H1 (cell line): ENCODE measurements around the gene ARGLU1. TPM values are rescaled to one million over a fixed set of nuclear protein-coding genes. Genes with fewer than 3 reads are reported as not detected.

Experiments
- CTCF ChIA-PET: fragments of 300-600 bp; sonication (Branson Sonifier 250); formaldehyde crosslinking; loops from one replicate; lab custom pipeline; 2021; ENCODE audit not compliant: partially characterized antibody; lab: Charles Lee
- POLR2A ChIA-PET: fragments of 300-600 bp; sonication (Branson Sonifier 250); formaldehyde crosslinking; loops from one replicate; lab custom pipeline; 2021; ENCODE audit warnings: inconsistent platforms; ENCODE audit not compliant: partially characterized antibody; lab: Charles Lee
- DNase-seq, 2 experiments: peaks; one replicate each; pipeline versions ENCODE4 v3.0.0 to v3.0.0-alpha.2; 2010 to 2022; ENCODE audit warnings: low spot score in 2 of 2, low read depth in 1 of 2, mixed read lengths in 1 of 2
- FAIRE-seq: peaks from 2 replicates; lab custom pipeline; 2011; peaks lifted over from hg19 to GRCh38; lab: Jason Lieb, UNC
- H2AFZ ChIP-seq: 2 replicates; pipeline ENCODE4 v1.8.1; 2012; ENCODE audit warnings: low read length, inconsistent platforms
- H2AK5ac ChIP-seq: 2 replicates; pipeline ENCODE4 v1.6.1; 2013; ENCODE audit warnings: low read depth, low read length
- H2BK120ac ChIP-seq: replicated peaks from 2 replicates; pipeline ENCODE3; 2013; ENCODE audit warnings: low read depth, low read length, inconsistent platforms
- H2BK12ac ChIP-seq: 2 replicates; pipeline ENCODE4 v1.6.1; 2013; ENCODE audit warnings: low read depth, low read length
- H2BK15ac ChIP-seq: 2 replicates; pipeline ENCODE4 v1.6.1; 2013; ENCODE audit warnings: low read length
- H2BK20ac ChIP-seq: 2 replicates; pipeline ENCODE4 v1.6.1; 2013; ENCODE audit warnings: low read length
- H2BK5ac ChIP-seq: 2 replicates; pipeline ENCODE4 v1.6.1; 2013; ENCODE audit warnings: low read depth, low read length
- H3K14ac ChIP-seq: 2 replicates; pipeline ENCODE4 v1.6.1; 2013; ENCODE audit warnings: inconsistent platforms; ENCODE audit not compliant: insufficient read length
- H3K18ac ChIP-seq: 2 replicates; pipeline ENCODE4 v1.6.1; 2013; ENCODE audit warnings: low read length; ENCODE audit errors: extremely low read depth
- H3K23ac ChIP-seq: 2 replicates; pipeline ENCODE4 v1.6.1; 2013; ENCODE audit warnings: inconsistent platforms; ENCODE audit not compliant: insufficient read length
- H3K23me2 ChIP-seq: 2 replicates; pipeline ENCODE4 v1.6.1; 2013; ENCODE audit warnings: low read depth, low read length
- H3K27ac ChIP-seq: 2 replicates; pipeline ENCODE4 v1.6.1; 2011; ENCODE audit warnings: low read depth, low read length, inconsistent platforms
- H3K27me3 ChIP-seq, 4 experiments: replicated peaks in 1 of 4; 1 replicate in 1 of 4; 2 replicates in 3 of 4; pipeline versions ENCODE4 v1.6.1 to v1.8.1; 2011 to 2013; ENCODE audit warnings: low read length in 3 of 4, mild to moderate bottlenecking in 3 of 4, inconsistent platforms in 2 of 4, mixed read lengths in 2 of 4, moderate library complexity in 1 of 4; ENCODE audit not compliant: control insufficient read depth in 3 of 4, insufficient read depth in 3 of 4; ENCODE audit errors: extremely low read depth in 1 of 4
- H3K36me3 ChIP-seq, 4 experiments: 2 replicates each; pipeline versions ENCODE4 v1.6.1 to v1.8.1; 2011 to 2013; ENCODE audit warnings: mild to moderate bottlenecking in 4 of 4, low read length in 3 of 4, moderate library complexity in 2 of 4, control low read depth in 1 of 4, inconsistent platforms in 1 of 4; ENCODE audit not compliant: insufficient read depth in 4 of 4, control insufficient read depth in 2 of 4
- H3K4ac ChIP-seq: replicated peaks from 2 replicates; pipeline ENCODE3; 2013; ENCODE audit warnings: low read length, low read depth, mixed read lengths, inconsistent platforms; ENCODE audit not compliant: insufficient read length
- H3K4me1 ChIP-seq, 4 experiments: replicated peaks in 1 of 4; 1 replicate in 1 of 4; 2 replicates in 3 of 4; pipeline versions ENCODE4 v1.6.1 to v1.8.1; 2011 to 2013; ENCODE audit warnings: low read length in 3 of 4, inconsistent platforms in 2 of 4, mixed read lengths in 1 of 4; ENCODE audit not compliant: insufficient read depth in 4 of 4, control insufficient read depth in 3 of 4
- H3K4me2 ChIP-seq, 2 experiments: 2 replicates each; pipeline versions ENCODE4 v1.6.1 to v1.8.1; 2011 to 2013; ENCODE audit warnings: low read depth in 2 of 2, low read length in 2 of 2, control low read depth in 1 of 2, inconsistent platforms in 1 of 2, mild to moderate bottlenecking in 1 of 2; ENCODE audit not compliant: insufficient read depth in 1 of 2
- H3K4me3 ChIP-seq, 4 experiments: fragments of 200-600, 300-600 bp in 1 of 4; sonication (generic), shearing (Covaris generic), sonication (Bioruptor Twin) in 1 of 4; 2 replicates each; pipeline versions ENCODE4 v1.5.1 to v1.8.1; 2011 to 2016; ENCODE audit warnings: low read length in 4 of 4, low read depth in 3 of 4, control low read depth in 2 of 4, inconsistent platforms in 2 of 4, mild to moderate bottlenecking in 2 of 4, mixed read lengths in 1 of 4, moderate library complexity in 1 of 4; ENCODE audit not compliant: insufficient read depth in 2 of 4; ENCODE audit errors: extremely low read depth in 1 of 4
- H3K56ac ChIP-seq: replicated peaks from 2 replicates; pipeline ENCODE3; 2013; ENCODE audit warnings: low read depth, mild to moderate bottlenecking, mixed read lengths, low read length, inconsistent platforms; ENCODE audit not compliant: insufficient read length
- H3K79me1 ChIP-seq: 2 replicates; pipeline ENCODE4 v1.6.1; 2013; ENCODE audit warnings: low read depth, low read length, control low read depth
- H3K79me2 ChIP-seq, 2 experiments: 2 replicates each; pipeline versions ENCODE4 v1.6.1 to v1.8.1; 2012 to 2013; ENCODE audit warnings: low read length in 2 of 2, mild to moderate bottlenecking in 2 of 2, inconsistent platforms in 1 of 2; ENCODE audit not compliant: insufficient read depth in 2 of 2, control insufficient read depth in 1 of 2
- H3K9ac ChIP-seq, 4 experiments: replicated peaks in 1 of 4; 1 replicate in 1 of 4; 2 replicates in 3 of 4; pipeline versions ENCODE4 v1.6.1 to v1.8.1; 2011 to 2013; ENCODE audit warnings: low read depth in 3 of 4, low read length in 3 of 4, control low read depth in 2 of 4, mild to moderate bottlenecking in 2 of 4, moderate library complexity in 2 of 4, inconsistent platforms in 1 of 4; ENCODE audit errors: extremely low read depth in 1 of 4
- H3K9me3 ChIP-seq, 2 experiments: 2 replicates each; pipeline versions ENCODE4 v1.6.1 to v1.8.1; 2012 to 2013; ENCODE audit warnings: mild to moderate bottlenecking in 2 of 2, moderate library complexity in 2 of 2, control low read depth in 1 of 2, inconsistent platforms in 1 of 2, low read depth in 1 of 2, low read length in 1 of 2, mixed read lengths in 1 of 2; ENCODE audit not compliant: insufficient read depth in 2 of 2
- H4K20me1 ChIP-seq, 2 experiments: replicated peaks in 1 of 2; 2 replicates each; pipeline versions ENCODE3 to v1.8.1; 2011 to 2013; ENCODE audit warnings: inconsistent platforms in 2 of 2, low read length in 2 of 2, mild to moderate bottlenecking in 1 of 2; ENCODE audit not compliant: insufficient read depth in 2 of 2, control insufficient read depth in 1 of 2
- H4K5ac ChIP-seq: 2 replicates; pipeline ENCODE4 v1.6.1; 2013; ENCODE audit warnings: low read length, low read depth, mixed read lengths, inconsistent platforms; ENCODE audit not compliant: insufficient read length
- H4K8ac ChIP-seq: 2 replicates; pipeline ENCODE4 v1.8.0; 2013; ENCODE audit warnings: mild to moderate bottlenecking, moderate library complexity, low read length, inconsistent platforms; ENCODE audit not compliant: insufficient read depth; ENCODE audit errors: extremely low read depth
- H4K91ac ChIP-seq: replicated peaks from 2 replicates; pipeline ENCODE3; 2013; ENCODE audit warnings: low read length, mixed read lengths, inconsistent platforms; ENCODE audit not compliant: insufficient read length
- RAD21 ChIP-seq, 2 experiments: IDR thresholded peaks in 1 of 2; conservative IDR thresholded peaks in 1 of 2; 2 replicates each; pipeline ENCODE4 v1.6.1; 2011; ENCODE audit warnings: low read depth in 2 of 2, low read length in 2 of 2, improper control_type of control experiment in 1 of 2, inconsistent platforms in 1 of 2, mild to moderate bottlenecking in 1 of 2, moderate library complexity in 1 of 2
- YY1 ChIP-seq: IDR thresholded peaks from 2 replicates; pipeline ENCODE4 v1.6.1; 2011; ENCODE audit warnings: low read depth, mild to moderate bottlenecking, low read length
- WGBS, 2 experiments: shearing (Covaris generic) in 1 of 2; methylation state at CpG; one replicate each; pipeline versions ENCODE4 v1.1.6 to v1.1.7; 2013 to 2015; ENCODE audit warnings: low lambda C conversion rate in 2 of 2, mixed read lengths in 2 of 2, inconsistent platforms in 1 of 2, low coverage in 1 of 2, missing lambda C conversion rate in 1 of 2; ENCODE audit not compliant: insufficient replicate concordance in 2 of 2, insufficient coverage in 1 of 2, insufficient read length in 1 of 2; ENCODE audit errors: extremely low coverage in 1 of 2, missing lambda C conversion rate in 1 of 2; 5-methylcytosine and 5-hydroxymethylcytosine counted together
- polyA plus RNA-seq, 7 experiments: library from polyadenylated mRNA; depleted of rRNA in 3 of 7; stranded (reverse) in 5 of 7; unstranded in 2 of 7; fragments of >200 nt in 5 of 7; fragments of 200-250 nt in 2 of 7; gene quantifications; 1 replicate in 5 of 7; 2 replicates in 1 of 7; 4 replicates in 1 of 7; pipeline versions ENCODE4 v1.2.1 to v1.2.3, GENCODE V29; 2011 to 2013; ENCODE audit warnings: missing spikeins in 2 of 7, mixed read lengths in 2 of 7
- total RNA-seq: library from RNA; stranded (reverse); fragmentation: NEBNext Ultra II Directional; extraction: Animal tissue kit (Norgen Biotek cat#: 25700); gene quantifications from 2 replicates; pipeline ENCODE4 v1.2.1, GENCODE V29; 2021

ARGLU1 gene
- total and polyA plus RNA-seq, 2 of the 8 experiments (the other 6 are each of a cell fraction or from before 2014, with no cell fraction given) = 47.8 to 84.9 TPM

- H3K56ac ChIP-seq = no peak overlapping the region
- DNase-seq (no peak), FAIRE-seq (no peak)
- TF ChIP-seq RAD21 (IDR thresholded peaks at IDR 0.05 in 1 of 2, conservative IDR thresholded peaks at IDR 0.05 in 1 of 2; ENCODE audit: low read depth in 2 of 2, low read length in 2 of 2) = no peak
- TF ChIP-seq YY1 = 0 out of 2 replicates have a peak, but pooled peaks have one; percentile 63
- H3K23ac ChIP-seq = no peak overlapping the region
- CTCF ChIA-PET = interaction anchor here (0.7 to 1.3 kb wide), 3 partner anchors 49 to 446 kb away, joined by 3 read pairs; no protein-coding TSS in a partner anchor
- peak overlapping the region in 2 of 4 experiments; percentile 7 to 27; a peak in 1 of 8 replicates for H3K4me3 ChIP-seq
- 0 out of 2 replicates have a peak overlapping the region, but pooled peaks have one; percentile 9 for H3K18ac ChIP-seq
- WGBS, 2 experiments = 63% methylated on average over 7 of the region's 7 CpGs; no CpG with 5 or more reads in 1 of the 2 experiments
- H4K8ac ChIP-seq = no peak overlapping the region
- no peak overlapping the region for H2AK5ac ChIP-seq
- H3K36me3 ChIP-seq = no peaks in the 10 kb centered on the region
- peaks cover 4 to 19% of the 10 kb centered on the region in 2 experiments for H4K20me1 ChIP-seq
- no peak overlapping the region for H3K4ac ChIP-seq
- no peak overlapping the region for H3K9ac ChIP-seq
- peaks cover 14 to 40% (median 26%) of the 10 kb centered on the region in 4 experiments; a peak in 6 of 7 replicates for H3K4me1 ChIP-seq
- POLR2A ChIA-PET = no interaction called here
- no peaks in the 10 kb centered on the region; the same call in 1 of the 2 replicates for H3K79me1 ChIP-seq
- no peaks in the 10 kb centered on the region for H3K9me3 ChIP-seq
- H3K23me2 ChIP-seq = peaks cover 4% of the 10 kb centered on the region
- H3K14ac ChIP-seq = no peak overlapping the region
- H3K4me2 ChIP-seq = peak overlapping the region; percentile 40 to 56; a peak in 2 of 4 replicates
- H3K27me3 ChIP-seq = peaks cover 0 to 7% (median 3%) of the 10 kb centered on the region in 4 experiments; a peak in 5 of 7 replicates
- H2BK120ac ChIP-seq = no peak overlapping the region
- H2BK15ac ChIP-seq = no peak overlapping the region
- H2BK20ac ChIP-seq = no peak overlapping the region
- no peak overlapping the region for H2AFZ ChIP-seq
- H2BK12ac ChIP-seq = no peak overlapping the region; the same call in 1 of the 2 replicates
- H2BK5ac ChIP-seq = no peak overlapping the region
- H4K91ac ChIP-seq = no peak overlapping the region
- H3K79me2 ChIP-seq = peaks cover 0 to 85% of the 10 kb centered on the region in 2 experiments; a peak in 2 of 4 replicates
- no peak overlapping the region for H3K27ac ChIP-seq
- H4K5ac ChIP-seq = no peak overlapping the region
Observed at GRCh38 chr13:106528718-106529414, 39.1 kb downstream of the ARGLU1 start.
